ENCODE results near the gene DGCR2.

Gene DGCR2

GRCh38 chr22:19137384-19138216 is 15.4 kb upstream of the DGCR2 start:
- no peak overlapping the region for H3K27ac Mint-ChIP-seq
- ATAC-seq (ENCODE audit: low read depth) (no peak), DNase-seq (ENCODE audit: low spot score in 2 of 2) (no peak)
- H3K9me3 Mint-ChIP-seq = no peaks in the 10 kb centered on the region
- peaks cover 5% of the 10 kb centered on the region for H3K4me1 Mint-ChIP-seq
- no peak overlapping the region for H3K4me3 Mint-ChIP-seq
- no peaks in the 10 kb centered on the region for H3K27me3 Mint-ChIP-seq
- H3K36me3 Mint-ChIP-seq = peaks cover 30% of the 10 kb centered on the region

GRCh38 chr22:19136915-19137314 is 14.7 kb upstream of the DGCR2 start:
- H3K27ac Mint-ChIP-seq = no peak overlapping the region
- no peak overlapping the region for H3K4me3 Mint-ChIP-seq
- H3K4me1 Mint-ChIP-seq = peaks cover 5% of the 10 kb centered on the region
- DNase-seq (ENCODE audit: low spot score in 2 of 2) = no peak
- H3K27me3 Mint-ChIP-seq = no peaks in the 10 kb centered on the region
- H3K36me3 Mint-ChIP-seq = peaks cover 30% of the 10 kb centered on the region
- ATAC-seq (ENCODE audit: low read depth) = no peak
- no peaks in the 10 kb centered on the region for H3K9me3 Mint-ChIP-seq

- Mint-ChIP-seq H3K4me1 (peaks cover 3% of the 10 kb centered on the region), H3K27me3 (no peaks in the 10 kb centered on the region), H3K9me3 (no peaks in the 10 kb centered on the region), H3K36me3 (peaks cover 27% of the 10 kb centered on the region), H3K27ac (no peak overlapping the region), H3K4me3 (no peak overlapping the region)
- no peak for ATAC-seq (ENCODE audit: low read depth)
- no peak for DNase-seq (ENCODE audit: low spot score in 2 of 2)
Measured at GRCh38 chr22:19134874-19135273, 12.7 kb upstream of the DGCR2 start.

GRCh38 chr22:19134176-19134831 is 12.1 kb upstream of the DGCR2 start:
- Mint-ChIP-seq H3K9me3 (no peaks in the 10 kb centered on the region), H3K36me3 (peaks cover 23% of the 10 kb centered on the region)

GRCh38 chr22:19133561-19133960 is 11.3 kb upstream of the DGCR2 start:
- H3K4me1 Mint-ChIP-seq = peaks cover 3% of the 10 kb centered on the region
- peaks cover 23% of the 10 kb centered on the region for H3K36me3 Mint-ChIP-seq
- ATAC-seq (ENCODE audit: low read depth) = no peak
- no peak overlapping the region for H3K27ac Mint-ChIP-seq
- H3K4me3 Mint-ChIP-seq = no peak overlapping the region
- DNase-seq (ENCODE audit: low spot score in 2 of 2) = no peak
- H3K9me3 Mint-ChIP-seq = no peaks in the 10 kb centered on the region
- H3K27me3 Mint-ChIP-seq = no peaks in the 10 kb centered on the region

More at GRCh38 chr22:19134176-19134831, 12.1 kb upstream of the DGCR2 start:
- no peaks in the 10 kb centered on the region for H3K27me3 Mint-ChIP-seq
- DNase-seq (ENCODE audit: low spot score in 2 of 2) (no peak), ATAC-seq (ENCODE audit: low read depth) (no peak)
- peaks cover 3% of the 10 kb centered on the region for H3K4me1 Mint-ChIP-seq
- H3K27ac Mint-ChIP-seq = no peak overlapping the region
- H3K4me3 Mint-ChIP-seq = no peak overlapping the region

- ATAC-seq (ENCODE audit: low read depth) = no peak
Measured at GRCh38 chr22:19132693-19133400, 10.6 kb upstream of the DGCR2 start.

GRCh38 chr22:19132153-19132552 is 9.9 kb upstream of the DGCR2 start:
- DNase-seq (ENCODE audit: low spot score in 2 of 2) (no peak), ATAC-seq (ENCODE audit: low read depth) (no peak)
- Mint-ChIP-seq H3K4me1 (peaks cover 3% of the 10 kb centered on the region), H3K27ac (no peak overlapping the region), H3K36me3 (peaks cover 22% of the 10 kb centered on the region), H3K4me3 (no peak overlapping the region), H3K27me3 (no peaks in the 10 kb centered on the region), H3K9me3 (no peaks in the 10 kb centered on the region)

More at GRCh38 chr22:19132693-19133400, 10.6 kb upstream of the DGCR2 start:
- Mint-ChIP-seq H3K27me3 (no peaks in the 10 kb centered on the region), H3K9me3 (no peaks in the 10 kb centered on the region), H3K27ac (no peak overlapping the region), H3K4me3 (no peak overlapping the region), H3K36me3 (peaks cover 23% of the 10 kb centered on the region), H3K4me1 (peaks cover 3% of the 10 kb centered on the region)
- no peak for DNase-seq (ENCODE audit: low spot score in 2 of 2)

GRCh38 chr22:19131685-19132015 is 9.4 kb upstream of the DGCR2 start:
- DNase-seq (ENCODE audit: low spot score in 2 of 2) = no peak
- H3K27ac Mint-ChIP-seq = no peak overlapping the region

GRCh38 chr22:19130959-19131684 is 8.9 kb upstream of the DGCR2 start, which contains the start of gene TSSK2:
Gene TSSK2, plus strand, starts transcription at chr22:19131308. Its CDS starts 92 bp downstream, at chr22:19131400.
- H3K9me3 Mint-ChIP-seq = no peaks in the 10 kb centered on the region
- H3K36me3 Mint-ChIP-seq = peaks cover 12% of the 10 kb centered on the region
- no peak within 1 kb of the TSS for H3K4me3 Mint-ChIP-seq
- DNase-seq (ENCODE audit: low spot score in 2 of 2) (no peak), ATAC-seq (ENCODE audit: low read depth) (no peak)
- no peaks in the 10 kb centered on the region for H3K27me3 Mint-ChIP-seq
- H3K27ac Mint-ChIP-seq = no peak within 1 kb of the TSS
- peaks cover 3% of the 10 kb centered on the region for H3K4me1 Mint-ChIP-seq

More at GRCh38 chr22:19131685-19132015, 9.4 kb upstream of the DGCR2 start:
- no peaks in the 10 kb centered on the region for H3K9me3 Mint-ChIP-seq
- no peak overlapping the region for H3K4me3 Mint-ChIP-seq
- peaks cover 17% of the 10 kb centered on the region for H3K36me3 Mint-ChIP-seq
- ATAC-seq (ENCODE audit: low read depth) = no peak
- peaks cover 3% of the 10 kb centered on the region for H3K4me1 Mint-ChIP-seq
- H3K27me3 Mint-ChIP-seq = no peaks in the 10 kb centered on the region

GRCh38 chr22:19129871-19130270 is 7.7 kb upstream of the DGCR2 start:
- Mint-ChIP-seq H3K36me3 (peaks cover 6% of the 10 kb centered on the region), H3K4me3 (no peak overlapping the region), H3K9me3 (no peaks in the 10 kb centered on the region), H3K27me3 (no peaks in the 10 kb centered on the region), H3K4me1 (peaks cover 3% of the 10 kb centered on the region), H3K27ac (no peak overlapping the region)
- no peak for DNase-seq (ENCODE audit: low spot score in 2 of 2)
- ATAC-seq (ENCODE audit: low read depth) = no peak

GRCh38 chr22:19128946-19129727 is 6.9 kb upstream of the DGCR2 start:
- H3K27ac Mint-ChIP-seq = no peak overlapping the region
- peaks cover 3% of the 10 kb centered on the region for H3K4me1 Mint-ChIP-seq

GRCh38 chr22:19128009-19128401 is 5.8 kb upstream of the DGCR2 start:
- ATAC-seq (ENCODE audit: low read depth) (no peak), DNase-seq (ENCODE audit: low spot score in 2 of 2) (no peak)
- Mint-ChIP-seq H3K27ac (no peak overlapping the region), H3K36me3 (peaks cover 3% of the 10 kb centered on the region), H3K27me3 (no peaks in the 10 kb centered on the region), H3K9me3 (no peaks in the 10 kb centered on the region), H3K4me3 (no peak overlapping the region), H3K4me1 (peaks cover 3% of the 10 kb centered on the region)

More at GRCh38 chr22:19128946-19129727, 6.9 kb upstream of the DGCR2 start:
- H3K9me3 Mint-ChIP-seq = no peaks in the 10 kb centered on the region
- DNase-seq (ENCODE audit: low spot score in 2 of 2) (no peak), ATAC-seq (ENCODE audit: low read depth) (no peak)
- peaks cover 5% of the 10 kb centered on the region for H3K36me3 Mint-ChIP-seq
- H3K27me3 Mint-ChIP-seq = no peaks in the 10 kb centered on the region
- H3K4me3 Mint-ChIP-seq = no peak overlapping the region

GRCh38 chr22:19127329-19128008 is 5.3 kb upstream of the DGCR2 start:
- H3K27me3 Mint-ChIP-seq = no peaks in the 10 kb centered on the region
- H3K36me3 Mint-ChIP-seq = no peaks in the 10 kb centered on the region
- no peaks in the 10 kb centered on the region for H3K9me3 Mint-ChIP-seq
- no peak for ATAC-seq (ENCODE audit: low read depth)
- no peak for DNase-seq (ENCODE audit: low spot score in 2 of 2)
- no peak overlapping the region for H3K4me3 Mint-ChIP-seq
- H3K27ac Mint-ChIP-seq = no peak overlapping the region
- H3K4me1 Mint-ChIP-seq = peaks cover 5% of the 10 kb centered on the region
